ENCODE measurements around the gene GAN.
A peak's percentile ranks its signal among the peaks of the same experiment; 100 is the strongest.

GRCh38 chr16:81431554-81432353 lies 117.0 kb downstream of the GAN start:
- TF ChIP-seq CTCF (IDR thresholded peaks at IDR 0.05) = no peak
- TF ChIP-seq EP300 (IDR thresholded peaks at IDR 0.05) = no peak
- TF ChIP-seq POLR2A (IDR thresholded peaks at IDR 0.05; ENCODE audit: low read depth) = no peak
- peak in 1 of 2 donors; percentile 14 for TF ChIP-seq POLR2AphosphoS5 (IDR thresholded peaks at IDR 0.05)

All from esophagus muscularis mucosa (tissue), 4 donors.